Left renal pelvis (tissue), 4 donors: ENCODE measurements around the gene RPL27. TPM values are rescaled to one million over a fixed set of nuclear protein-coding genes. Genes with fewer than 3 reads are reported as not detected.
"Not testable (repeated sequence)": the region's sequence is repeated elsewhere in the genome, so short reads cannot be mapped to it uniquely, and the experiment has no call there.

ENCODE experiments used
- DNase-seq, 4 donors: peaks; one replicate each; pipeline ENCODE4 v3.0.0-alpha.2; 2013; ENCODE audit warnings: low read depth in 4 of 4, low spot score in 3 of 4
- polyA plus RNA-seq, 4 donors: library from polyadenylated mRNA; unstranded; fragments of 120-200 nt; gene quantifications; one replicate each; pipeline ENCODE4 v1.2.1, GENCODE V29; 2013; ENCODE audit not compliant: insufficient read length in 4 of 4

Gene RPL27
- polyA plus RNA-seq, 4 donors, result 1,424 to 1,561 (median 1,476) TPM

GRCh38 chr17:42991471-42991870, 6.7 kb upstream of the RPL27 start:
- no peak for DNase-seq

DNA sequence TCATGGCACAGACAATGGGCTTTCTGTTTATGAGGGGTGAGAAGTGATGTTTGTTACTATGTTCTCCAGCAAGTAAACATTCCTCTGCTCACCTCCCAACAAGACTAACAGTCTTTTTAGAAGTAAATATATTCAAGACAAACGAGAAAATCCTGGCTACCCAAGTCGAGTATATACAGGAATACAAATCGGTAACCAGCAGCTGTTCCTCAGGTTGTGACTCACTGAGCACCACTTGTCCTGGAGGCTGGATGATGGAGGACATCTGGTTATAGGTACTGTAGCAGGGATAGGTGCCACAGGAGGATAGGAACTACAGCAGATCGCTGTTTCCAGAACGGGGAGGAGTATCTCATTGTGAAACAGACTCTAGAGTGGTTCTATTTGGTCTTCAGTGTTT, 5.3 kb upstream of the RPL27 start:
- no peak for DNase-seq

GRCh38 chr17:42993913-42994312, 4.3 kb upstream of the RPL27 start:
- not testable (repeated sequence) for DNase-seq

DNA sequence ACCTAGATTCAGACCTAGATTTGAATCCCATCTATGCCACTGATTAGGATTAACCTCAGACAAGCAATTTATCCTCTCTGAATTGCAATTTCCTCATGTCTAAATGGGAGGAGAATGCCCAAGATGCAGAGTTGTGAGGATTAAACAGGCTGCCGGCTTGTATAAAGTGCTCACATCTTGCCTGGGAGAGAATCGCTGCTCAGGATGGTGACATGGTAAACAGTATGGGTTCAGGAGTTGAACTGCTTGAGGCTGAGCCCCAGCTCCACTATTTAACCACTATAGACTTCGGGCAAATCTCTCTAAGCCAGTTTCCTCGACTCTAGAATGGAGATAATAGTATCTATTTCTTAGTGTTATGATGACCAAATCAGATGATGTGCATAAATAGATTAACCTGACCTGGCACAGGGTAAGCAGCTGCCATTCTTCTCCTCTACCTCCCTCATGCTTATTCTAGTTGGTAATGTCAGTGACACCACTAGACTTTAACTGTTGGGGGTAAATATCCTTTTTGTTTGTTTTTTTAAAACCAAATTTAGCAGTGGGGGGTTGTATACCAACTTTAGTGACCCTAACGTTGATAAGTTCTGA, 732 bp upstream of the RPL27 start:
- no peak for DNase-seq

GRCh38 chr17:42999003-42999525, 845 bp downstream of the RPL27 start:
- DNase-seq, result no peak

GRCh38 chr17:43000894-43001293, 2.7 kb downstream of the RPL27 start:
- DNase-seq, result not testable (repeated sequence)

GRCh38 chr17:43003542-43004172, 5.4 kb downstream of the RPL27 start:
- DNase-seq, result no peak

DNA sequence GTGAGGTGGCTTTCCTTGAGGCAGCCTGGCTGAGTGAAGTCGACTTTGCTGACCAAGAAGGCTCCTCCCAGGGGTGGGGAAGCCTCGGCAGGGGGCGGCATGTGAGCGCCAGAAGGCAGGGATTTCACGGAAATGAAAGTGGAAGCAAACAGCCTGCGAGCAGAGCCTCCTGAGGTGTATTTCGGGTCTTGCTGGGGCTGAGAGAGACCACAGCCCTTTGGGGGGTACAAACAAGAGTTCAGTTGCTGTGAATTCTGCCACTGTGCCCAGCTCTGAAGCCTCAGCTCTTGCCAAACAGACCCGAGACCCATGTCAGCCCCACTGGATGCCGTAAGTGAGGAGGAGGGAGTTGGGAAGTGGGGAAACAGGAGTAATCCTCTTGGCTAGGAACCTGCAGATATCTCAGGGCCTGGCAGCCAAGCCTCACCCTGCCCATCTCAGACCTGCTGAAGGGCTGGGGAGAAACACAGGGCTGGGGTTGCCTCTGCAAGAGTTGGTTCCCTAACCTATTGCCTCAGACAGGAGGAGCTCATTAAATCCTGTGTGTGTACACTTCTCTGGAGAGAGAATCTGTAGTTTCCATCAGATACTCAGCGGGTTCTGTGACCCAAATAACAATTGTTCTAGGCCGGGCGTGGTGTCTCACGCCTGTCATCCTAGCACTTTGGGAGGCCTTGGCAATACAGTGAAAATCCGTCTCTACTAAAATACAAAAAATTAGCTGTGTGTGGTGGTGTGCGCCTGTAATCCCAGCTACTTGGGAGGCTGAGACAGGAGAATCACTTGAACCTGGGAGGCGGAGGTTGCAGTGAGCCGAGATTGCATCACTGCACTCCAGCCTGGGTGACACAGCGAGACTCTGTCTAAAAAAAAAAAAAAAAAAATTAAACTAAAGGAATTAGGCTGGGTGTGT, 8.7 kb downstream of the RPL27 start, which contains the start of gene IFI35:
TSS of gene IFI35 (plus strand) at position 146 of the 913 bp plus-strand sequence. CDS start at position 310, 164 bp downstream.
- DNase-seq, result no peak

GRCh38 chr17:43010667-43011308, 12.6 kb downstream of the RPL27 start:
- no peak for DNase-seq

DNA sequence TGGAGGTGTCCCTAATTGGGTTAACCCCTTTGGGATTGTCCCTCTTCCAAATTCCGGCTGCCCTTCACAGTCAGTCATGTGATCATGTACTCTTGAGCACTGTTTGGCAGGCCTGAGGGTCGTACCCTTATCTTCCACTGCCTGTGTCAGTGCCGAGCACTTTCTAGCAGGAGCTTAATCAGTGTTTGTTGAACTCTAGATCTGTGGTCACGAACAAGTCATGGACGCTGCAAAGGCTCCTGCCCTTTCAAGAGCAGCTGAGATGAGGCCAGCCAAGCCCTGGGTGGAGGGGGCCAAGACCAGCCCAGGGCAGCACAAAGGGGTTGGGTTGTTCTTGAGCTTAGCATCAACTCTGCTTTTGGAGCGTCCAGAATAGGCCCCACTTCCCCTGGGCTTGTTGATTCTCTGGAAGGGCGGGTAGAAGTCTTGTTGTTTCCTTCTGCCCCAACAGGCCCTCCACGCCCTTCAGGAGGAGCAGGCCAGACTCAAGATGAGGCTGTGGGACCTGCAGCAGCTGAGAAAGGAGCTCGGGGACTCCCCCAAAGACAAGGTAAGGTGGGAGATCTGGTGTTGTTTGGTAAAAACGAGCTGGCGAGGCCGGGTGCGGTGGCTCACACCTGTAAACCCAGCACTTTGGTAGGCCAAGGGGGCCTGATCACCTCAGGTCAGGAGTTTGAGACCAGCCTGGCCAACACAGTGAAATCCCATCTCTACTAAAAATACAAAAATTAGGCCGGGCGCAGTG, 13.7 kb downstream of the RPL27 start:
- DNase-seq, result no peak

GRCh38 chr17:43013296-43013695, 15.1 kb downstream of the RPL27 start:
- no peak for DNase-seq

DNA sequence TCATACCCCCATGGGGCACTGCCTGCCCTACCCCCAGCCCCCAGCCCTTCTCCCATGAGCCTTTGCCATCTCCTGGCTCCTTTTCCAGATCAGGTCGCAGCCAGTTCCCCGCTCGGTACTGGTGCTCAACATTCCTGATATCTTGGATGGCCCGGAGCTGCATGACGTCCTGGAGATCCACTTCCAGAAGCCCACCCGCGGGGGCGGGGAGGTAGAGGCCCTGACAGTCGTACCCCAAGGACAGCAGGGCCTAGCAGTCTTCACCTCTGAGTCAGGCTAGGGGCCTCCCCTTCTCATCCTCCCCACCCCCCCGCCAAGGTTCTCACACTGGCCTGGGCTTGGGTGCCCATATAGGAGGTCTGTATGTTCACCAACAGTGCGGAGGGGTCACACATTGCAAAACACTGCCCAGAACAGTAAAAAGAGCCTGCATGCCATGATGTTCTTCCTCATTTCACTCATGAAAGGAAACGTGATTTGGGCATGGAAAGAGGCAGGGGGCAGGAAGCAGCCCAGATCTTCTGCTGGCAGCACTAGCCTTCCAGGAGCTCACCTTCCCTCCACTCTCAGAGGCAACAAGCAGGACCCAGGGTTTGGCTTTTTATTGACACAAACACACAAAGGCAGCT, 15.9 kb downstream of the RPL27 start:
- DNase-seq, result no peak

DNA sequence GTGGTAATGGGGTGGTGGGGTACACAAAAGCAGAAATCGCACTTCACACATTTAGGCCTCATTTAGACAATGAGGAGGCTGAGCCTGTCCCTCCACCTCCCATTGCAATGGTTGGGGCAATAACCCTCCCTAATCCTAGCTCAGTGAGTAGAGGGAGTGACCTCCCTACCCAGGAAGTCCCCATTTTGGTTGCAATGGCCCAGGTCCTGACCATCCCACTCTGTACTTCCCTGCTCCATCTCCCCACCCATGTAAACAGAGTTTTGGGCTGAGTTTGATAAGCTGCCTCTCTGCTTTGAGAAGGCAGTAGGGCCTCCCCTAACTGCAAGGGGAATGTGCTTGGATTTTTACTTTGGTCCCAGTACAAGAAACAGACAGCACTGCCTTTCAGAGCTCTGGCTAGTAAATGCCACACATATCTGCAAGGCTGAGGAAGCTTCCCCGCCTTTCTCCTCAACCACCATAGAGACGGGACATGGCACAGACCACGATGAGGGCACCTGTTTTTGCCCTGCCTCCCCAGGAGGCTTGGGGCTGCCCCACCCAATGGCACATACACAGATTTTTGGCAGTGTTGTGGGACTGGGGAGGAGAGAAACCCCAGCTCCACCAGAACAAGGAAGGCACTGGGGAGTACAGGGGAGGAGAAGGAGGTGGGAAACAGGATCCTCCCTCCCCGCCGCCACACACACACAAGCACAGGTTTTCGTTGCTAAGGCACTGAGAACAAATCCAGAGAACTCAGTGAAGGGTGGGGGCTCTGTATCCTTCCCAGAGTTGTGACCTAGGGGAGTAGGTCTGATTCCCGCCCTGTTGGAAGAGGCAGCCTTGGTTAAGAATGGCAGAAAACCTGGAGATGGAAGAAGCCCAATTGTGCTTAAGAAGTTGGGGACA, 16.7 kb downstream of the RPL27 start:
- no peak for DNase-seq

DNA sequence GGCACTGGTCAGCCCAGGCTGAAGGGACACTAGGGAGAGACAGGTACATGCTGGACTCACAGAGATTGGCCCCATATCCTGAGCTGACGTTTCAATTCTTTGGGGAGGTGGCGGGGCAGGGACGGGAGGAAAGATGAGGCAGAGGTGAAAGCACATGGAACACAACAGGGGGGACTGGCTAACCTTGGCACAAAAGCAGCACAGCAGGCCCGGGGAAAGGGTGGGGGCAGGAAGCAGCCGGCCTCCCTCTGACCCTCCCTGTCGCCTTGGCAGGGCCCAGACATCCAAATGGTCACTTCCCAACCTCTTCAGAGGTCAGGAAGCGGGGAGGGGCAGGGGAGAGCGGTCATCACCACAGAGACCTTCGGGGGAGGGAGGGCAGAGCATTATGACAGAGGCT, 17.4 kb downstream of the RPL27 start:
- no peak for DNase-seq

GRCh38 chr17:43016216-43016615, 18.0 kb downstream of the RPL27 start:
- DNase-seq, result no peak

DNA sequence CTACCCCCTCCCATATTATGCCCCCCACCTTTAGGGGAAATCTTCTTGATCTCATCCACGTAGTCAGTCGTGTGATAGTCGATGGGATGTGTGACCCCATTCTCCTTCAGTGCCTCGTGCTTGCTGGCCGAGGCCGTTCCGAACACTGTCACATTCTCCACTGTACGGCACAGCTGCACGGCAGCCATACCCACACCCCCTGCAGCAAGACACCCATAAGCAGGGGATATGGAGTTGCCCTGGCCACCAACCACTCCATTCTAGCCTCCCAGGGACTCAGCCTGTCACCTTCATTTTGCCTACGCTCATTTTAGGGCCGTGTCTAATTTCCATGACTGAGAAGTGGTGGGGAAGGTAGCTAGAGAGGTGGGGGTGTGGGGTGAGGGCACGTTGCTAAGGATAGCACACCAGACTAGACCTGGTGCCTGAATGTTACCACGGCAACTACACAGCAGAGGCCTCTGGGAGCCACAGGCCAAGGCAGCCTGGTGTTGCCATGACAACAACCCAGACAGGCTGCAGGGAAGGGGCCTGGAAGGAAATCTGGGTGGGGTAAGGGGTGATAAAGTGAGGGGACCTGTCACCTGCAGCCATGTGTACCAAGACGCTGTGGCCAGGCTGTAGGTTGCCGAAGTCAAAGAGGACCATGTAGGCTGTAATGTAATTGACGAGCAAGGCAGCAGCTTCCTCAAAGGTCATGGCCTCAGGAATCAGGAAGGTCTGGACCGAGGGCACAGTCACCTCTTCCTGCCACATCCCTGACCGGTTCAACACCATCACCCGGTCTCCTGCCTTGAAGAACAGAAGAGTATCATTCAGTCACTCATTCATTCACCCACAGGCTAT, 20.0 kb downstream of the RPL27 start:
- no peak for DNase-seq

GRCh38 chr17:43018932-43019331, 20.7 kb downstream of the RPL27 start:
- DNase-seq, result no peak

DNA sequence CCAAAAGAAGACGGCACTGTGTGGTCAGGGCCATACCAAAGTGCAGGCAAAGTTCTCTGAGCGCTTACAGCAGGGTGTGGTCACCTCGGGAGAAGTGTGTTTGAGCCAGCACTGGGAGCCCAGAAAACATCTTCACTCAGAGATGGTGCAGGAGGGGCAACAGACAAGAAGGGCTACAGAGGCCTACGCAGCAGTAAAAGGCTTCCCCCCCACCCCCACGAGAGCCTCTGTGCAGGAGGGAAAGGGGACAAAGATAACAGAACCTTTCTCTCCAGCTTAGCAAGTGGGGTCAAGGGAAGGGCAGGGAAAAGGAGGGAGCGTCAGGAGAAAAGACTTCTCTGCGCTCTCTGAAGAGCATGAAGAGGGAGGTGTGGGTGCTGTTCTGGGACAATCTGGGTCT, 21.2 kb downstream of the RPL27 start:
- no peak for DNase-seq
